HL-60 (cell line): Measurements from ENCODE around the gene LCE6A.

Source experiments
- DNase-seq, 2 experiments: peaks; one replicate each; pipeline ENCODE4 v3.0.0-alpha.2; 2010 to 2020; ENCODE audit warnings: low read depth in 1 of 2, low spot score in 1 of 2
- H3K27ac ChIP-seq: fragments of 250-450 bp; sonication (Bioruptor Pico); replicated peaks from 2 replicates; pipeline ENCODE4 v1.5.1; 2020; ENCODE audit warnings: mild to moderate bottlenecking, moderate library complexity
- H3K27me3 ChIP-seq: fragments of 250-450 bp; sonication (Bioruptor Pico); 2 replicates; pipeline ENCODE4 v1.5.1; 2021; ENCODE audit warnings: mild to moderate bottlenecking, moderate library complexity; ENCODE audit not compliant: insufficient read depth, poor library complexity, severe bottlenecking
- H3K4me3 ChIP-seq: replicated peaks from 2 replicates; pipeline ENCODE4 v1.5.1; 2011; ENCODE audit warnings: mild to moderate bottlenecking, control low read depth, low read length; ENCODE audit not compliant: insufficient read depth
- GABPA ChIP-seq: IDR thresholded peaks from 2 replicates; pipeline ENCODE4 v1.6.1; 2012; ENCODE audit warnings: low read depth
- POLR2AphosphoS5 ChIP-seq: IDR thresholded peaks from 2 replicates; pipeline ENCODE4 v1.6.1; 2012; ENCODE audit warnings: low read depth
- SPI1 ChIP-seq: IDR thresholded peaks from 2 replicates; pipeline ENCODE4 v1.6.1; 2012; ENCODE audit warnings: low read depth, mild to moderate bottlenecking, borderline replicate concordance
- long read RNA-seq: library from polyadenylated mRNA; unstranded; transcript quantifications from one replicate; pipeline ENCODE4 v2.0.0, GENCODE V29; 2020
- TF ChIP-seq, protein P1 (sequence below): IDR thresholded peaks from one replicate; pipeline ENCODE4 v1.5.1; 2011; ENCODE audit warnings: low read length, control low read depth, inconsistent platforms; ENCODE audit not compliant: insufficient read depth
- TF ChIP-seq, protein P2 (sequence below): IDR thresholded peaks from 2 replicates; pipeline ENCODE4 v1.6.1; 2012; ENCODE audit warnings: low read depth; ENCODE audit not compliant: insufficient replicate concordance

LCE6A gene, protein sequence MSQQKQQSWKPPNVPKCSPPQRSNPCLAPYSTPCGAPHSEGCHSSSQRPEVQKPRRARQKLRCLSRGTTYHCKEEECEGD
- long read RNA-seq: 0 reads

DNA sequence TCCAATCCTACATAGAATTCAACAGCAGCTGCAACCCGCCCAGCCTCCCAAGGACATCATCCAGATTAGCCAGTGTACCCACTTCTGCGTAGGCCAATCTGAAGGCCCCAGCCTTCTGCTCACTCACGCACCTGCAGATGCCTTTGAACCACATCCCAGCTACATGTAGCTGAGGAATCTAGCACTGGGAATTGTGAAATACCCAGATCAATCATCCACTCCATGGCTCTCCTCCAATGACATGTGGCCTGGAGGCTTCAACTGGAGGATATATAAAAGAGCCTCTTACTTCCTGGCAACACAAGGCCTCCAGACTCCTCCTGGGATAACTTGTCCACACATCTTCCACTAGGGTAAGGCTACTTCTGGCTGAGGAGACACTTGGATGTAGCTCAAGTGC is at the start of gene LCE6A:
Gene LCE6A, plus strand, starts transcription at position 301 of the 400 bp plus-strand sequence. CDS start 665 bp downstream, outside the sequence.
- TF ChIP-seq, protein P1, sequence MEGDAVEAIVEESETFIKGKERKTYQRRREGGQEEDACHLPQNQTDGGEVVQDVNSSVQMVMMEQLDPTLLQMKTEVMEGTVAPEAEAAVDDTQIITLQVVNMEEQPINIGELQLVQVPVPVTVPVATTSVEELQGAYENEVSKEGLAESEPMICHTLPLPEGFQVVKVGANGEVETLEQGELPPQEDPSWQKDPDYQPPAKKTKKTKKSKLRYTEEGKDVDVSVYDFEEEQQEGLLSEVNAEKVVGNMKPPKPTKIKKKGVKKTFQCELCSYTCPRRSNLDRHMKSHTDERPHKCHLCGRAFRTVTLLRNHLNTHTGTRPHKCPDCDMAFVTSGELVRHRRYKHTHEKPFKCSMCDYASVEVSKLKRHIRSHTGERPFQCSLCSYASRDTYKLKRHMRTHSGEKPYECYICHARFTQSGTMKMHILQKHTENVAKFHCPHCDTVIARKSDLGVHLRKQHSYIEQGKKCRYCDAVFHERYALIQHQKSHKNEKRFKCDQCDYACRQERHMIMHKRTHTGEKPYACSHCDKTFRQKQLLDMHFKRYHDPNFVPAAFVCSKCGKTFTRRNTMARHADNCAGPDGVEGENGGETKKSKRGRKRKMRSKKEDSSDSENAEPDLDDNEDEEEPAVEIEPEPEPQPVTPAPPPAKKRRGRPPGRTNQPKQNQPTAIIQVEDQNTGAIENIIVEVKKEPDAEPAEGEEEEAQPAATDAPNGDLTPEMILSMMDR: no peak
- TF ChIP-seq POLR2AphosphoS5 (no peak), SPI1 (no peak), GABPA (no peak)
- TF ChIP-seq, protein P2, sequence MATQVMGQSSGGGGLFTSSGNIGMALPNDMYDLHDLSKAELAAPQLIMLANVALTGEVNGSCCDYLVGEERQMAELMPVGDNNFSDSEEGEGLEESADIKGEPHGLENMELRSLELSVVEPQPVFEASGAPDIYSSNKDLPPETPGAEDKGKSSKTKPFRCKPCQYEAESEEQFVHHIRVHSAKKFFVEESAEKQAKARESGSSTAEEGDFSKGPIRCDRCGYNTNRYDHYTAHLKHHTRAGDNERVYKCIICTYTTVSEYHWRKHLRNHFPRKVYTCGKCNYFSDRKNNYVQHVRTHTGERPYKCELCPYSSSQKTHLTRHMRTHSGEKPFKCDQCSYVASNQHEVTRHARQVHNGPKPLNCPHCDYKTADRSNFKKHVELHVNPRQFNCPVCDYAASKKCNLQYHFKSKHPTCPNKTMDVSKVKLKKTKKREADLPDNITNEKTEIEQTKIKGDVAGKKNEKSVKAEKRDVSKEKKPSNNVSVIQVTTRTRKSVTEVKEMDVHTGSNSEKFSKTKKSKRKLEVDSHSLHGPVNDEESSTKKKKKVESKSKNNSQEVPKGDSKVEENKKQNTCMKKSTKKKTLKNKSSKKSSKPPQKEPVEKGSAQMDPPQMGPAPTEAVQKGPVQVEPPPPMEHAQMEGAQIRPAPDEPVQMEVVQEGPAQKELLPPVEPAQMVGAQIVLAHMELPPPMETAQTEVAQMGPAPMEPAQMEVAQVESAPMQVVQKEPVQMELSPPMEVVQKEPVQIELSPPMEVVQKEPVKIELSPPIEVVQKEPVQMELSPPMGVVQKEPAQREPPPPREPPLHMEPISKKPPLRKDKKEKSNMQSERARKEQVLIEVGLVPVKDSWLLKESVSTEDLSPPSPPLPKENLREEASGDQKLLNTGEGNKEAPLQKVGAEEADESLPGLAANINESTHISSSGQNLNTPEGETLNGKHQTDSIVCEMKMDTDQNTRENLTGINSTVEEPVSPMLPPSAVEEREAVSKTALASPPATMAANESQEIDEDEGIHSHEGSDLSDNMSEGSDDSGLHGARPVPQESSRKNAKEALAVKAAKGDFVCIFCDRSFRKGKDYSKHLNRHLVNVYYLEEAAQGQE: no peak
- H3K4me3 ChIP-seq: no peak within 1 kb of the TSS
- no peak within 1 kb of the TSS for H3K27ac ChIP-seq
- DNase-seq: no peak
- no peaks in the 10 kb centered on the region for H3K27me3 ChIP-seq

DNA sequence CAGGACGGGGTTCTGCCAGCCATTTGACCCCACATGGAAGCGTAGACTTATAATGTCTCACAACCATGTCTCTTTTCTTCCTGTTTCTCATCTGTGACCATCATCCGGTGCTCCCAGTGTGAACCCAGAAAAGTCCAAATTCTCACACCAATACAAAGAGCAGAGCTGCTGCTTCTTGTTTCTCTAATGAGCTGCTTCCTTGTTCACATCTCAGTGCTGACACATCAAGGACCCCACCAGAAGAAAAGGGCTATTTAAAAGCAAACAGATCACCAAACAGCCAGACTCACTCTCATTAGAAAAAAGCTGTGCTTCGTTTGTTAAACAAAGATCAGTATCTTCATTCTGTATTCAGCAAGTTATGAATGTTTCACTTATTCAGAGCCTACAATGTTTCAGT is 47.0 kb upstream of the LCE6A start:
- DNase-seq: no peak
- Histone ChIP-seq H3K27ac (no peak overlapping the region), H3K27me3 (peaks cover 4% of the 10 kb centered on the region), H3K4me3 (no peak overlapping the region)
- TF ChIP-seq, protein P2: no peak
- TF ChIP-seq GABPA: no peak
- TF ChIP-seq, protein P1: no peak
- no peak for TF ChIP-seq POLR2AphosphoS5
- TF ChIP-seq SPI1: no peak

DNA sequence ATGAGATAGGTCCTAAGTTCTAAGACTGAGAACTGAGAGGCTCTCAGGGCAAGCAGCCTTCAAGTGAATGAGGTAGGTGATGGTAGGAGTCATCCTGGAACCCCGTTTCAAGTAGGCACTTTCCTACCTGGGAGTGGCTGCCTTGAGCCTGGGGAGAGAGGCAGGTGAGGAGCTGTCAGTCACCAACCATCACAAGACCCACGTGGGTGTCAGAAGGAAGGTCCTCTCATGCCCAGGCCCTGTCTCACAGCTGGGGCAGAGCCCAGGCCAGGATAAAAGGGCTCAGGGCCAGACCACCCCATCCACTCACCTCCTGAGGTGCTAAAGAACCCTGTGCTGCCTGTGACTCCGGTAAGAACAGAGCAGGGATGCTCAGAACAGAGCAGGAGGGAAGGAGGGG is 46.2 kb upstream of the LCE6A start, which contains the start of gene LCE1D:
Gene LCE1D, plus strand, starts transcription at position 301 of the 400 bp plus-strand sequence. CDS start 1,074 bp downstream, outside the sequence.
- no peak for DNase-seq
- H3K4me3 ChIP-seq: no peak within 1 kb of the TSS
- no peak within 1 kb of the TSS for H3K27ac ChIP-seq
- H3K27me3 ChIP-seq: peaks cover 5% of the 10 kb centered on the region
- no peak for TF ChIP-seq SPI1
- no peak for TF ChIP-seq POLR2AphosphoS5
- no peak for TF ChIP-seq GABPA
- TF ChIP-seq, protein P2: no peak
- TF ChIP-seq, protein P1: no peak
